ENCODE data around the gene IGF1R. TPM values are rescaled to one million over a fixed set of nuclear protein-coding genes. Genes with fewer than 3 reads are reported as not detected.

Gene IGF1R
- total RNA-seq, 4 donors from 2014 or later, result 39.3 to 97.4 (median 44.7) TPM

GRCh38 chr15:98673133-98673532 lies 24.8 kb downstream of the IGF1R start:
- no peak for ATAC-seq (ENCODE audit: low FRiP score)
- TF ChIP-seq CTCF (IDR thresholded peaks at IDR 0.05), result no peak
- DNase-seq (ENCODE audit: low spot score), result no peak

GRCh38 chr15:98674336-98674735 lies 26.0 kb downstream of the IGF1R start:
- ATAC-seq (ENCODE audit: low FRiP score), result peak; percentile 54
- DNase-seq (ENCODE audit: low spot score), result no peak
- no peak for TF ChIP-seq CTCF (IDR thresholded peaks at IDR 0.05)

GRCh38 chr15:98676586-98677270 lies 28.4 kb downstream of the IGF1R start:
- DNase-seq (ENCODE audit: low spot score) (no peak), ATAC-seq (ENCODE audit: low FRiP score) (no peak)
- no peak for TF ChIP-seq CTCF (IDR thresholded peaks at IDR 0.05)

- no peak for TF ChIP-seq CTCF (IDR thresholded peaks at IDR 0.05)
- DNase-seq (ENCODE audit: low spot score), result no peak
- ATAC-seq (ENCODE audit: low FRiP score), result no peak
These were observed 29.2 kb downstream of the IGF1R start for GRCh38 chr15:98677345-98678059.

- ATAC-seq (ENCODE audit: low FRiP score) (no peak), DNase-seq (ENCODE audit: low spot score) (no peak)
- TF ChIP-seq CTCF (IDR thresholded peaks at IDR 0.05), result no peak
These were observed 30.1 kb downstream of the IGF1R start for GRCh38 chr15:98678484-98678883.

- ATAC-seq (ENCODE audit: low FRiP score) (no peak), DNase-seq (ENCODE audit: low spot score) (no peak)
- no peak for TF ChIP-seq CTCF (IDR thresholded peaks at IDR 0.05)
These were observed 32.7 kb downstream of the IGF1R start for GRCh38 chr15:98681061-98681460.

Data from omental fat pad (tissue), 4 donors.